SIG-M5 treated with dmso at 0.1 percent for 504 hours (cell line): ENCODE measurements around the gene COL4A6.

ENCODE experiments used
- DNase-seq: peaks from one replicate; lab custom pipeline; 2025; ENCODE audit not compliant: unreplicated experiment; lab: John Stamatoyannopoulos, UW

The COL4A6 gene

DNA sequence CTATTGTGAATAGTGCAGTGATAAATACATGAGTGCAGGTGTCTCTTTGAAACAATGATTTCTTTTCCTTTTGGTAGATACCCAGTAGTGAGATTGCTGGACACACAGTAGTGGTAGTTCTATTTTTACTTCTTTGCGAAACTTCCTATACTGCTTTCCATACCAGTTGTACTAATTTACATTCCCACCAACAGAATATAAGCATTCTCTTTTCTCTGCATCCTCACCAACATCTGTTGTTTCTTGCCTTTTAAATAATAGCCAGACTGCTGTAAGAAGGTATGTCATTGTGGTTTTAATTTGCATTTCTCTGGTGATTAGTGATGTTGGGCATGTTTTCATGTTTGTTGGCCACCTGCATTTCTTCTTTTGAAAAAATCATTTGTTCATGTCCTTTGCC, 105.9 kb downstream of the COL4A6 start:
- DNase-seq = no peak

DNA sequence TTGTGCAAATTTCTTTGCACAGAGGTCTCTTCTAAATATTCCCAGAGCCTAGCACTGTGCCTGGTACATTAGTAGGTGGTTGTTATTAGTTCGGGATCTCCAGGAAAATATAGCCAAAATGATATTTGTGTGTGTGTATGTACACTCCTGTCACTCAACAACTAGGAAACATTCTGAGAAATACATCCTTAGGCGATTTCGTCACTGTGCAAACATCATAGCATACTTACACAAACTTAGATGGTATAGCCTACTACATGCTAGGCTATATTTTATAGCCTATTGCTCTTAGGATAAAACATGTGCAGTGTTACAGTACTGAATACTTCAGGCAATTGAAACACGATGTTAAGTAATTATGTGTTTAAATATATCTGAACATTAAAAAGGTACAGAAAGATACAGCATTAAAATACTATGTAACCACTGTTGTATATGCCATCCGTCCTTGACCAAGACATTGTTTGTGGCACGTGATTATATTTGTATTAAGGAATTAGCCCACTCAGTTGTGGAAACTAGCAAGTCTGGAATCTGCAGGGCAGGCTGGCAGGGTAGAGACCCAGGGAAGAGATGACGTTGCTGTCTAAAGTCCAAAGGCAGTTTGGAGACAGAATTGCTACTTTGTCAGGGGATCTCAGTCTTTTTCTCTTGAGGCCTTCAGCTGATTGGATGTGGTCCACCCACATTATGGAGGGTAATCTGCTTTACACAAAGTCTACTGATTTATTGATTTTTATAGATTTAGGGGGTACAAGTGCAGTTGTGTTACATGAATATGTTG, 106.9 kb downstream of the COL4A6 start:
- peak; percentile 2 for DNase-seq

DNA sequence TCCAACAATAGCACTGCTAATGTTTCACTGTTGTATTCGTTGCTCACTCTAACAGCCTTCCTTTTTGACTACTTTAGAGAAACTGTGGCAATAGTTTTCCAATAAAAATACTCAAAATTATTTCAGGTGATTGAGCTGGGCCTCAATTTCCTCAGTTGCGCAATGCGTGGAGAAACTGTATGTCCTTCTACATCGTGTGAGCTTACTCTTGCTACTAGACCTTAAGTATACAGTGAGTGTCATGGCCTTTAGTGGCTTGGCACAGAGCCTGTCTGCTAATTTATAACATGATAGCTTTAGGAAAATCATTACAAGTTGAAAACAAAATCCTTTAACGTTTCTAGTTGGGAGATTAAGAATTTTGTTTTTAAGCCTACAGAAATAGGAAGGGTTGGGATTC, 114.5 kb downstream of the COL4A6 start:
- no peak for DNase-seq

DNA sequence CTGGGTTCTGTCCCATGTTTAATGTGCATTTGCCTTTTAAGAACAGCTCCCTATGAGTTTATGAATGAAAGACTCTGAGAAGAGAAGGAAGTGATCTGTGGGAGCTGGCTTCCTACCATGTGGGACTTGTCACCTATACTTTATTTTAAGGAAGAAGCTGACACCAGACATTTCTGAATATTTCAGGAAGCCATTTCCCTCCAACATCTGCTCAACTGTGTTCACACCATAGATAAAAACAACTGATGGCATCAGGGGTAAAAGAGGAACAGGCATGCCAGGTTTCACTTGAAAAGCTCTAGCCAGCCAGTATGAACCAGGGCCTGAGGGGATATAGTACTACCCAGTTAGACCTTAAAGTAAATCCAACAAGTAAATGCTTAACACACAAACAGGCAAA, 116.0 kb downstream of the COL4A6 start:
- no peak for DNase-seq

DNA sequence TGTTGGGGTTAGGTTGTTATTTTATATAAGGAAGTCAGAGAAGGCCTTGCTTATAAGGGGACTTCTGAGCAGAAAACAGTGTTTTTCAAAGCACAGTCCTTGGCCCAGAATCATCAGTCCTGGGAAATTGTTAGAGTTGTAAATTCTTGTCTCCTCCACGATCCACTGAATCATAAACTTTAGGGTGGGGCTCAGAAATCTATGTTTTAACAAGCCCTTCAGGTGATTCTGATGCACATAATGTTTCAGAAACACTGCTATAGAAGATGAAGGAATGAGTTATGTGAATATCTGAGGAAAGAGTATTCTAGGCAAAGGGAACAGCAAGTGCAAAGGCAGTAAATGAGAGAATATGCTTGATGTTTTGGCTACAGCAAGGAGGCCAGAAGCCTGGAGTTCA, 121.8 kb downstream of the COL4A6 start:
- no peak for DNase-seq

DNA sequence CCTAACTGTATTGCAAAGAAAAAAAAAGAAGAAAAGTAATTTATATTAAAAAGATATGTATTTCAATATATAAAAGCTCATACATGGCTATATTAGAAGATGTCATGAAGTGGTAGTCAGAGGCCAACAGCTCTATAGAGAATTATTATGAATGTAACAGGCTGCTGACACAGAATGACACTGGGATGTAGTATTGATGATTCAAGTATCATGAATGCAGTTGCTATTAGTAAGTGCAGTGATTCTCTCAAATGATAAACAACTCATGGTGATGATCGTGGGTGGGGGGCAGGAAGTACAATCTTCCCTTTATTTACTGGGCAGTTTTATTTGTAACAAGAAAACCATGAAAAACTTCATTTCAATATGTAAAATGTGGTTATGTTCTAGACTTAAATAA, 124.6 kb downstream of the COL4A6 start:
- DNase-seq = no peak

DNA sequence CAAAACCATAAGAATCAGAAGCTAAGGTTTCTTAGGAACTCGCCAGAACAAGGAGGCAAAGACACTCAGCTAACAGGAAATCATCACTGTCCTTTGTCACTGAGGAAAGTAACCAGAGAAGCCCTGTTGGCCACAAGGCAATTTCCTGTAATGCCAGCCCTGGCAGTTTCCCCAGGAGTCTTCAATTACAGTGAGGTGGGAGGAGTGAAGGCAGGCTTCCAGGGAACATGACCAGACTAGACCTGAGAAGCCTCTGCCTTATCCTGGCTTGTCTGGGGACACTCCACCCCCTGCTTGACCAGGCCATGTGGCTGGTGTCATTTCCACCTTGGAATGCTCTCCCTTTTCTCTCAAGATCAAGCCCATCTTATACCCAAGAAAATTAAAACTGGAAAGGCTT, 125.3 kb downstream of the COL4A6 start:
- no peak for DNase-seq

DNA sequence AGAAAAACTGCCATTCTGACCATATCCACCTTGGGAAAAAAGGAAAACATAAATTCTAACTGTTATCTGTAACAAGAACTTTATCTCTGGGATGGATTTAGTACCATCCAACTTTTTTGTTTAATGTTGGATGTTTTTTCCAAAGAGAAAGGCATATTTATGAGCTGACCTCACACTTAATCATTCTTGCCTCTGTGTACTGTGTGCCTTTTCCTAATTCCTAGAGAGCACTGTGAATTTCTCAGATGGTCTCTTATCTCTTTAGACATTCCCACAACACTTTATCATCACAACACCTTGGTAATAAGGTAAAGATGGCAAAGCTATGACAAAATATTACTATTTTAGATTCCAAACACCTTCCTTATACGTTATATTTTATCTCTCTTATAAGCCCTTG, 126.2 kb downstream of the COL4A6 start:
- no peak for DNase-seq

DNA sequence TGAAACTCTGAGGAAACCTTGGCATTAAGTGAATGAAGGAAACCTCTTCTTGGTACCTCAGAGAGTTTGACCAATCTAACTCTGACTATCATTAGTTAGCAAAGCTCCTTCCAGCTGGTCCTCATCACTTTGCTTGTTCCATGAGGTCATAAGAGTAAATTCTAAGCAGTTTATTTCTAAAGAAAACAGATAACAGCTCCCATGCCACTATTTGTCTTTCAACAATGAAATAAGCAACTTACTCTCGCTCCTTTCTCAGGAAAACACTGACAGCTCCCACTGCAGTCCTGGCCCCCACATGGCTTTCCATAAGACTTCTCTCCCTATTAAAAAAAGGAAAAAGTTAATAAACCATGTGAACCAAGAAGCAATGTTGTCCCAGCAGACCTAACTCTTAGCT, 127.7 kb downstream of the COL4A6 start:
- DNase-seq = no peak

DNA sequence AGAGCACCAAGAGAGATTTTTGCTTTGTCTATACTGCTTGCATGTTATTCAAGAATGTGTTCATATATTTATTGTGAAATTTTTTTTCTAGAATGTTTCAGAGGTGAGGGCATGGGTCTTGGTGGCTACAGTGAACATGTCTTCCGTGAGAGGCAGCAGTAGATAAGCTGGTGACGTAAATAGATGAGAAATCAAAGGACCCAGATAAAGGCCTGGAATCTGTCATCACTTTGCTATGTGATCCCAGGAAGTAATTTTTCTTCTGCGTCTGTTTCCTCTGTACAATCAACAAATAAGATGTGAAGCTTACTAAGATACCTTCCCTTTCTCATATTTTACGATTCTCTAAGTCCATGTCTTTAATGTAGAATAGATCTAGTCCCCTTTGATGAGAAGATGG, 129.1 kb downstream of the COL4A6 start:
- DNase-seq = no peak

DNA sequence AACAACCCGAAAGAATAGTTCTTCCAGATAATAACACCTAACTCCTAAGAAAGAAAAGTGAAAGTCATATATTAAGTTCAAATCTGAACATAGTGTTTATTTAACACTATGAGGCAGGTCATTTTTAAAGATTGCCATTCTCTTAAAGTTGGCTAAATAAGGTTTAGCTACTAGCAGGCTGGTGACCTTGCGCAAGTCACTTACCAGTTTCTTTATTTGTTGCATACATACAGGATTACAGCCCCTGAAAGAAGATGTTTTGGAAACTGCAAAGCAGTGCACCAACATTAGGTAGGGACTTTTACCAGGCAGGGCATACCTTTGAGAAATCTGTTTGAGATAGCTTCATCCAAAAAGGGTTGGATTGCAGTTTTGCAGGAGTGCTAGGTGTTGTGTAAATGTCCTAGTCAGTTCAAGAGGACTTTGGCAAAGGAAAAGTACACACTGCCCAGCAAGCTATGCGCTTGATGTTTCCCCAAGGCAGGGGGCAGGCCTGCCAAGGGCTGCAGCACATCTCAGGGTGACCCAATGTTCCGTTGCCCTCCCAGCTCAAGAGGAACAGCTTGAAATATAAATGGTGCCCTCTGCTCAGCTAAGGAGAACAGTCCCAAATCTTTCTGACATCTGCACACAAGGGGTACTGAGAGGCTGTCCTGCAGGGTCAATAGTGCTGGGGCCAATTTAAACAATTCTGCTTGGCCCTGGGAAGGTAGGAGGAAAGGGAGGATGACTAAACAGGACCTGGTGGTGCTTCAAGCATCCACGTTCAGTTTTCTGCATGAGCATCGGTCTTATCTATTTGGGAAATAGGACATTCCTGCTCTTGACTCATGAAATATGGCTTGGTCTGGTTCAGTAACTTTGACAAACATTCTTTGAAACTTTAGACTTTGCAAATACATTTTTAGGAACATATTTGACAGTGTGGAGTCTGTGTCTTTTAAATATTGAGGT, 130.8 kb downstream of the COL4A6 start:
- DNase-seq = no peak

DNA sequence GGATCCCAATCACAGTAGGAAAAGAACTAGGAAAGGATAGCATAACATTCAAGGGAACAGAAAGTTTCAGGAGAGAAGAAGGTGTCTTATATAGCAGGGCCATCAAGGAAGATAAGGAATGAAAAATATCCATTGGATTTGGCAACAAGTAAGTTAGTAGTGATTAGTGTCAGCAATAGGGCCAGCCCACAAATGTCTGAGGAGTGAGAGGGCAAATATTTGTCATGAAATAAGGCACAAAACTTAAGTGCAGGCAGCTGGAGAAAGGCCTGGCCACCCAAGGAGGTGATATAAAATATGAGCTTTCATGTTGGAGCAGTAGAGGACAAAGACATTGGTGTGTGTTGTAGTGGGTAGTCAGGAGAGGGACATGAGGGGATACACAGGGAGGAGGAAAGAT, 132.1 kb downstream of the COL4A6 start:
- no peak for DNase-seq

DNA sequence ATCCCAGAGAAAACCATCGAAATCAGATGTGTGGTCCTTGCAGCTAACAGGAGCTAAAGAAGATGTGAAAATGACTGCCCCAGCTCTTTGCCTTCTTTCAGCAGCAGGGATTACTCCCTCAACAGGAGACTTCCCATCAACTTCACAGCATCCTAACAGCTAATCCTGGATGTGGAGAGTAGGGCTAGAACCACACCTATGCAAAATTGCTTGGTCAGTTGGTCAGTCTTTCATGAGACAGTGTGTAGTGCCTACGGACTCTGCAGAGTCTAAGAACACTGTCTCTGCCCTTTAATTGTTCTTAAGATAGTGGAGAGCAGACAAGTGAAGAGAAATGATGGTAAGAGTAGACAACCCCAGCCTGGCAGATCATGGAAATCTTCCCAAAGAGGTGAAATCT, 133.5 kb downstream of the COL4A6 start:
- DNase-seq = no peak

DNA sequence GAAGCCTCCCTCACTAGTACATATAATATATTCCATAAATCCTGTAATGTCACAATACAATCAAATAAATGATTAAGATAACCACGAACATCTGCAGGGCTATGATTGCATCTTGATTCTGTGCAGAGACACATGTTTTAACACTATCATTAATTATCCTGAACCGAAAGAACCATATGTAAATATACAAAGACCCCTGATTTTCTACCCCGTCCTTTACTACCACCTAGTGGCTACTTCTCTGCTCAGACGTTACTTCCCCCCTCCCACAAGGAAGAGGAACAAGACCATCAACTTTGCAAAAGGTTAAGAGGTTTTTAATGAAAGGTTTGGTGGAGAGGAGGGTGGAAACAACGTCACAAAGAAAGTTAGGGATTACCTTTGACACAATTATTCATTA, 134.0 kb downstream of the COL4A6 start:
- DNase-seq = peak; percentile 19

DNA sequence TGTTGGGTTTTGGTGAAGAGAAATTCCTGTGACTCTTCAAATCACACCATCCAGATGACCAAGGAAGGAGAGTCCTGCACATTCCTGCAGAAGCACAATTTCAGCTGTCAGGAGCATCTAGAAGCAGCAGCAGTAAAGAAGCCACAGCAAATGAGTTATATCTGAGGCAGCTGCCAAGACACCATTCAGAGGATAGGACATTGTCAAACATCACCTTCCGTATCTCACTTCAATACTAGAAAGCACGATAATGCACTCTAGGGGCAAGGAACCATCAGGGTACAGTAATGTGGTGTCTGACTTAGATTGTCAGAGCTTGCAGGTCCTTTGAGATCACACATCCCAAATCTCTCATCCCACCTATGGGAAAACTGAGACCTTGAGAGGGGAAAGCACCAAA, 134.5 kb downstream of the COL4A6 start:
- no peak for DNase-seq

DNA sequence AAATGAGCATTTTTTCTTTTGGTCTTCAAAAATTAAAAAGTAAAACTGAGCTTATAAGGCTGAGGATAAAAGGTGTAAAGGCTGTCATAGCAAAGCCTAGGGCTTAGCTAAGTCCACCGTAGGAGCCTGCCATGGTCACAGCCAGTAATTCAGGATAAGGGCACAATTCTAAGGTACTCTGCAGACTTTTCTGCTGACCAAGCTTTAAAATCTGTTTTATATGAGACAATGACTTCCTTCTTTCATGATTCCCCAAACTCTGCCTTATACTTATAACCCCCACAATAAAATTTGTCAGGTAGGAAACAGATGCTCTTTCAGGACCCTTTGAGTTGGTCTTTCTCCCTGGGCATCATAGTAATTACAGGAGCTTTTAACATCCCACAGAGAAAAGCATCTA, 138.5 kb downstream of the COL4A6 start:
- DNase-seq = no peak

DNA sequence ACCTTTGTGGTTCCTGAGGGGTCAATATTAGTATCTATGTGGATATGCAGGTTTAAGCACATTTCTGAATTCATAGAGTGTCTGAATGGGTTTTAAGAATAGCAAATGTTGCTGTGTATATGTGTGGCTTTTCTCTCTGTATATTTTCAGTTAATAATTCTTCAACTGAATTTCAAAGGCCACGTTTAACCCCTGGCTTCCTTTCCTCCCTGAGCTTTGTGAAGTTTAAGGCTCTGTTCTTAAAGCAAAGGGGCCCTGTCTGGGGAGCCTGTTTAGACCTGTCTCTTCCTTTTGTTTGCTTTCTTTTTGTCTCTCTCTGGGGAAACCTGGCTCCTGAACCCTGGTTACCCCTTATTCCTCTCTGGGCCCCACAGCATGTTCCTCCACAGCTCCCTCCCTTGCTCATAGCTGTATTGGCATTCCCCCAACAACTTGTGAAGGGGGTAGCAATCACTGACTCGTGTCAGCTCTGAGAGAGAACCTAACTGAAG, 139.1 kb downstream of the COL4A6 start:
- no peak for DNase-seq

DNA sequence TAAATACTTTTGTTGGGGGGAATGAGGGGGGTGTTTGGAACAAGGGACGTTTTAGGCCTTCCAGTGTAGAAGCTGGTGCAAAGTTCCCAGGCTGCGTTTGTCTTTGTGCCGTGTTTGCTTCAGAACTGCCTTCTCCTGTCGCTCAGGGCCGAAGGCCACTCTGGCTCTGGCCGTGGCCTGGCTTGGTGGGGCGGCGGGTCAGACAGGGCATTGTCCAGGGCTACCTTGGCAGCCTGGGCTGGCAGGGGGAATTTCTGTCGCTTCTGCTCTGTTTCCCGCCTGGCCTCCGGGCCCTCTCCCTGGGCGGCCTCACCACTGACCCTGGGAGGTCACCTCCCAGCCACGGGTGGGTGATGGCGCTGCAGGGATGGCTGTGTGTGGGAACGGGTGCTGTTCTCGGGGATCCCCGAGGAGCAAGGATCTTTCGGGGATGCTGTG, 140.0 kb downstream of the COL4A6 start:
- DNase-seq = no peak

DNA sequence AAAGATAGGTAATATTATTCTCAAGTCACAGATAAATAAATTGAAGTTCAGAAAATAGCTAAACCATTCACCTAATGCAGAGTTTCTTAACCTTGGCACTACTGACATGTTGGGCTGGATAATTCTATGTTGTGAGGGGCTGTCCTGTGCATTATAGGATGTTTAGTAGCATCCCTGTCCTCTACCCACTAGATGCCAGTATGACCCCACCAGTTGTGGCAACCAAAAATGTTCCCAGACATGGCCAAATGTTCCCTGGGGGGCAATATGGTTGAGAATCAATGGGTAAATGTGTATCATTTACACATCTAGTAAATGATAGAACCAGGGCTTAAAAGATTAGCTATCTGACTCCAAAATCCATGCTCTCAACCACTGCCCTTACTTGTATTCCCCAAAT, 140.9 kb downstream of the COL4A6 start:
- no peak for DNase-seq

DNA sequence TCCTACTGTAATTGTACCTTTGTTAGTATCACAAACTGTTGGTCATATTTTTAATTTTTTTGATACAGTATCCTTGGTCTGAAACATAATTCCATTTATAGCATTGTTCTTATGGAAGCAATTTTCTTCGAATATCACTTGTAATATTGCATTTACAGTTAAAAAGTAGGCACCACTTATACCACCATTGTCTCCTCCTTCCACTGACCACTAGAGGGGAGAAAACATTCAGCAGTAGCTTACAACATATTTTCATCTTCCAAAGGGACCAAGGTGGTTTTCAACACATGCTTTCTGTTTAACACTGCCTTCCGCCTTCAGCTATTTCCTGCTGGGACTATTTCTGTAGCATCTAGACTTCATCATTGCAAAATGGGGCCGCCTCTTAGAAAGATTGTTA, 146.2 kb downstream of the COL4A6 start:
- no peak for DNase-seq

DNA sequence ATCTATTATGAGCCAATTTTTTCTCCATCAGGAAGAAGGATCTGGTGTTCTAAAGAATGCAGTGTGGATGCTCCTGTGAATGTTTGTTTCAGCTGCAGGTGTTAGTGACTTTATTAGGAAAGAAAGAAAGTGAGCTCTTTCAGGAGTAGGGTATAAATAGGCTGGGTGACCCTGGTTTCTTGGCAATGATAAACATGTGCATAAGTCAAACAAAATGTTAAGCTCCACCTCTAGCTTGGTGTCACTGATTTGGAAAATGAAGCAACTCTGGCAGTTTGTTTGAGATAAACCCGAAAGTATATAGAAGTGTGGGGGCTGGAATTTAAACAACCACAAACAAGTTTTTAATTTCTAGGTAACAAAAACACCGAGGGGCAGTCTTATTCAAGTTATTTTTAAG, 152.3 kb downstream of the COL4A6 start:
- DNase-seq = no peak

DNA sequence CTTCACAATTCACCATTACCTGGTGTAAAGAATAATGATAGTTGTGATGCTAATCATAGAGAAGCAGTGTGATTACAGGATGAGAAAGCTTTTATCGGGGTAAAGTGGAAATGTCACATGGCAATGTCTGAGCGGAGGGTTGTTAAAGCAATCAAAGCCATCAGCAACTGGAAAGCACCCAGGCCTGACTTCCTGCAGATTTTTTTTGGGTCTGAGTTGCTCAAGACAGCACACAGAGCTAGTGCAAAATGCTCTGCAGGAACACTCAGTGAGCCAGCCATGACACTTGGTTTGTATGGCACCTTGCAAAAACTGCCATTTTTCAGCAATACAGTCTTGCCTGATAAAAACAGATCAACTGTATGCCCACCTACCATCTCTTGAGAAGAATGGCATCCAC, 152.9 kb downstream of the COL4A6 start:
- DNase-seq = no peak
